ENCODE results near the gene IFNGR2.

Gene IFNGR2

DNA sequence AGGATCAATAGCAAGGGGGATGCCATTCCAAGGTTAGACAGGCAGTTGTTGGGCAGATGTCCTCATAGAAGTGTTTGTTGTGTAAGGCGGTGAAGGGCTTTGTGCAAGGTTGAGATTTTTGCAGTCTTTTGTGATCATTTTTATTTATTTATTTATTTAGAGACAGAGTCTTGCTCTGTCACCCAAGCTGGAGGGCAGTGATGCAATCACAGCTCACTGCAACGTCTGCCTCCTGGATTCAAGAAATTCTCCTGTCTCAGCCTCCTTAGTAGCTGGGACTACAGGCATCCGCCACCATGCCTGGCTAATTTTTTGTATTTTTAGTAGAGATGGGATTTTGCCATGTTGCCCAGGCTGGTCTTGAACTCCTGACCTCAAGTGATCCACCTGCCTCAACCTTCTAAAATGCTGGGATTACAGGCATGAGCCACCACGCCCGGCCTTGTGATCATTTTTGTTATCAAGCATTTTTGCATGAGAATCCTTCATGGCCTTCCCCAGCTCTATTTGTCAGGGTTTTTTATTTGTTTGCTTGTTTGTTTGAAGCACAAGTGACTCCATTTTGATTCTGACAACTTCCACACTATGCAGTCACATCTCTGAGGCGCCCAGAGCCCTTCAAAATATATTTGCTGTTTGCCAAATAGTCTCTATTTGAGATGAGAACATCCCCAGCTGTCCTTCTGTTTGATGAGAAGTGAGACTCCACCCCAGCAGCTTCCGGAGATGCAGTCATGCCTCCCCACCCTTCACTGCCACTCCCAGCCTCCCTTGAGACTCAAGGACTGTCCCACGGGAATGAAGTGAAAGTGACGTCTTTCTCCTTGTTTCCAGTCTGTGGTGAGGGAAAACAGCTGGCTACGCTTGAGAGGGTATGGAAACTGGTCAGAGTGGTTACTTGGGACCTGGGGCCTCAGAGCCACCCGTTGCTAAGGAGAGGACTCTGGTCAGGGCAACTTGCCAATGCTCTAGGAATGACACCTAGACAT is 38.6 kb downstream of the IFNGR2 start:
- peaks cover 4% of the 10 kb centered on the region; the same call in 1 of the 2 replicates for H3K4me1 ChIP-seq (ENCODE audit: control insufficient read depth, insufficient read depth, low read length)
- no peaks in the 10 kb centered on the region for H3K9me3 ChIP-seq (ENCODE audit: control insufficient read depth, insufficient read depth, low read depth, low read length)
- POLR2A ChIA-PET, result interaction anchor here (0.7 to 3.0 kb wide), 4 partner anchors 38 to 242 kb away, joined by 3 to 11 read pairs (median 5); partner anchors contain the start of genes IFNAR1 and TMEM50B
- H3K27ac ChIP-seq (ENCODE audit: extremely low read depth, low read depth, low read length), result no peak overlapping the region
- no peak overlapping the region for H3K4me3 ChIP-seq (ENCODE audit: low read depth, low read length)
- CTCF ChIA-PET, result interaction anchor here (0.5 to 2.0 kb wide), 13 partner anchors 14 to 502 kb away, joined by 3 to 14 read pairs (median 3); partner anchors contain the start of genes IFNAR1 and TMEM50B
- H3K36me3 ChIP-seq (ENCODE audit: control insufficient read depth in 2 of 2, insufficient read depth in 1 of 2, low read length in 2 of 2), result peaks cover 16 to 18% of the 10 kb centered on the region in 2 experiments
- TF ChIP-seq, protein P1, sequence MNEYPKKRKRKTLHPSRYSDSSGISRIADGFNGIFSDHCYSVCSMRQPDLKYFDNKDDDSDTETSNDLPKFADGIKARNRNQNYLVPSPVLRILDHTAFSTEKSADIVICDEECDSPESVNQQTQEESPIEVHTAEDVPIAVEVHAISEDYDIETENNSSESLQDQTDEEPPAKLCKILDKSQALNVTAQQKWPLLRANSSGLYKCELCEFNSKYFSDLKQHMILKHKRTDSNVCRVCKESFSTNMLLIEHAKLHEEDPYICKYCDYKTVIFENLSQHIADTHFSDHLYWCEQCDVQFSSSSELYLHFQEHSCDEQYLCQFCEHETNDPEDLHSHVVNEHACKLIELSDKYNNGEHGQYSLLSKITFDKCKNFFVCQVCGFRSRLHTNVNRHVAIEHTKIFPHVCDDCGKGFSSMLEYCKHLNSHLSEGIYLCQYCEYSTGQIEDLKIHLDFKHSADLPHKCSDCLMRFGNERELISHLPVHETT (tag by site-specific recombination; IDR thresholded peaks at IDR 0.05), result peak; percentile 70; the same call in 1 of the 2 replicates
- TF ChIP-seq, protein P2, sequence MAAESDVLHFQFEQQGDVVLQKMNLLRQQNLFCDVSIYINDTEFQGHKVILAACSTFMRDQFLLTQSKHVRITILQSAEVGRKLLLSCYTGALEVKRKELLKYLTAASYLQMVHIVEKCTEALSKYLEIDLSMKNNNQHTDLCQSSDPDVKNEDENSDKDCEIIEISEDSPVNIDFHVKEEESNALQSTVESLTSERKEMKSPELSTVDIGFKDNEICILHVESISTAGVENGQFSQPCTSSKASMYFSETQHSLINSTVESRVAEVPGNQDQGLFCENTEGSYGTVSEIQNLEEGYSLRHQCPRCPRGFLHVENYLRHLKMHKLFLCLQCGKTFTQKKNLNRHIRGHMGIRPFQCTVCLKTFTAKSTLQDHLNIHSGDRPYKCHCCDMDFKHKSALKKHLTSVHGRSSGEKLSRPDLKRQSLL (tag by site-specific recombination; IDR thresholded peaks at IDR 0.05), result peak; percentile 73; the same call in 1 of the 2 replicates
- TF ChIP-seq ZNF416 (tag by site-specific recombination; IDR thresholded peaks at IDR 0.05), result no peak
- TF ChIP-seq, protein P3, sequence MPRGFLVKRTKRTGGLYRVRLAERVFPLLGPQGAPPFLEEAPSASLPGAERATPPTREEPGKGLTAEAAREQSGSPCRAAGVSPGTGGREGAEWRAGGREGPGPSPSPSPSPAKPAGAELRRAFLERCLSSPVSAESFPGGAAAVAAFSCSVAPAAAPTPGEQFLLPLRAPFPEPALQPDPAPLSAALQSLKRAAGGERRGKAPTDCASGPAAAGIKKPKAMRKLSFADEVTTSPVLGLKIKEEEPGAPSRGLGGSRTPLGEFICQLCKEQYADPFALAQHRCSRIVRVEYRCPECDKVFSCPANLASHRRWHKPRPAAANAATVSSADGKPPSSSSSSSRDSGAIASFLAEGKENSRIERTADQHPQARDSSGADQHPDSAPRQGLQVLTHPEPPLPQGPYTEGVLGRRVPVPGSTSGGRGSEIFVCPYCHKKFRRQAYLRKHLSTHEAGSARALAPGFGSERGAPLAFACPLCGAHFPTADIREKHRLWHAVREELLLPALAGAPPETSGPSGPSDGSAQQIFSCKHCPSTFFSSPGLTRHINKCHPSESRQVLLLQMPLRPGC (tag by site-specific recombination; IDR thresholded peaks at IDR 0.05), result peak; percentile 65
- TF ChIP-seq, protein P4, sequence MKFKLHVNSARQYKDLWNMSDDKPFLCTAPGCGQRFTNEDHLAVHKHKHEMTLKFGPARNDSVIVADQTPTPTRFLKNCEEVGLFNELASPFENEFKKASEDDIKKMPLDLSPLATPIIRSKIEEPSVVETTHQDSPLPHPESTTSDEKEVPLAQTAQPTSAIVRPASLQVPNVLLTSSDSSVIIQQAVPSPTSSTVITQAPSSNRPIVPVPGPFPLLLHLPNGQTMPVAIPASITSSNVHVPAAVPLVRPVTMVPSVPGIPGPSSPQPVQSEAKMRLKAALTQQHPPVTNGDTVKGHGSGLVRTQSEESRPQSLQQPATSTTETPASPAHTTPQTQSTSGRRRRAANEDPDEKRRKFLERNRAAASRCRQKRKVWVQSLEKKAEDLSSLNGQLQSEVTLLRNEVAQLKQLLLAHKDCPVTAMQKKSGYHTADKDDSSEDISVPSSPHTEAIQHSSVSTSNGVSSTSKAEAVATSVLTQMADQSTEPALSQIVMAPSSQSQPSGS (tag by site-specific recombination; IDR thresholded peaks at IDR 0.05; ENCODE audit: low read depth), result peak; percentile 77; the same call in 1 of the 2 replicates
- no peak for TF ChIP-seq ZNF391 (tag by site-specific recombination; IDR thresholded peaks at IDR 0.05; ENCODE audit: borderline replicate concordance, low read depth)
- peak; percentile 90 for TF ChIP-seq ZEB2 (tag by site-specific recombination; IDR thresholded peaks at IDR 0.05)
- peak; percentile 45; the same call in 1 of the 2 replicates for TF ChIP-seq ZNF394 (tag by site-specific recombination; IDR thresholded peaks at IDR 0.05; ENCODE audit: borderline replicate concordance)
- peak; percentile 92 for TF ChIP-seq ZNF184 (tag by site-specific recombination; IDR thresholded peaks at IDR 0.05)
- TF ChIP-seq, protein P5, sequence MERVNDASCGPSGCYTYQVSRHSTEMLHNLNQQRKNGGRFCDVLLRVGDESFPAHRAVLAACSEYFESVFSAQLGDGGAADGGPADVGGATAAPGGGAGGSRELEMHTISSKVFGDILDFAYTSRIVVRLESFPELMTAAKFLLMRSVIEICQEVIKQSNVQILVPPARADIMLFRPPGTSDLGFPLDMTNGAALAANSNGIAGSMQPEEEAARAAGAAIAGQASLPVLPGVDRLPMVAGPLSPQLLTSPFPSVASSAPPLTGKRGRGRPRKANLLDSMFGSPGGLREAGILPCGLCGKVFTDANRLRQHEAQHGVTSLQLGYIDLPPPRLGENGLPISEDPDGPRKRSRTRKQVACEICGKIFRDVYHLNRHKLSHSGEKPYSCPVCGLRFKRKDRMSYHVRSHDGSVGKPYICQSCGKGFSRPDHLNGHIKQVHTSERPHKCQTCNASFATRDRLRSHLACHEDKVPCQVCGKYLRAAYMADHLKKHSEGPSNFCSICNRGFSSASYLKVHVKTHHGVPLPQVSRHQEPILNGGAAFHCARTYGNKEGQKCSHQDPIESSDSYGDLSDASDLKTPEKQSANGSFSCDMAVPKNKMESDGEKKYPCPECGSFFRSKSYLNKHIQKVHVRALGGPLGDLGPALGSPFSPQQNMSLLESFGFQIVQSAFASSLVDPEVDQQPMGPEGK (tag by site-specific recombination; IDR thresholded peaks at IDR 0.05), result peak; percentile 94
- peak; percentile 61 for TF ChIP-seq KLF8 (tag by site-specific recombination; IDR thresholded peaks at IDR 0.05)
- TF ChIP-seq, protein P6, sequence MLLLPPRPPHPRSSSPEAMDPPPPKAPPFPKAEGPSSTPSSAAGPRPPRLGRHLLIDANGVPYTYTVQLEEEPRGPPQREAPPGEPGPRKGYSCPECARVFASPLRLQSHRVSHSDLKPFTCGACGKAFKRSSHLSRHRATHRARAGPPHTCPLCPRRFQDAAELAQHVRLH (tag by site-specific recombination; IDR thresholded peaks at IDR 0.05), result no peak
- peak; percentile 30; the same call in 1 of the 2 replicates for TF ChIP-seq KLF9 (tag by site-specific recombination; IDR thresholded peaks at IDR 0.05; ENCODE audit: low read depth)
- TF ChIP-seq ZNF707 (tag by site-specific recombination; IDR thresholded peaks at IDR 0.05), result no peak
- TF ChIP-seq KLF7 (tag by site-specific recombination; IDR thresholded peaks at IDR 0.05; ENCODE audit: borderline replicate concordance), result 0 out of 2 replicates have a peak, but pooled peaks have one; percentile 83
- TF ChIP-seq, protein P7, sequence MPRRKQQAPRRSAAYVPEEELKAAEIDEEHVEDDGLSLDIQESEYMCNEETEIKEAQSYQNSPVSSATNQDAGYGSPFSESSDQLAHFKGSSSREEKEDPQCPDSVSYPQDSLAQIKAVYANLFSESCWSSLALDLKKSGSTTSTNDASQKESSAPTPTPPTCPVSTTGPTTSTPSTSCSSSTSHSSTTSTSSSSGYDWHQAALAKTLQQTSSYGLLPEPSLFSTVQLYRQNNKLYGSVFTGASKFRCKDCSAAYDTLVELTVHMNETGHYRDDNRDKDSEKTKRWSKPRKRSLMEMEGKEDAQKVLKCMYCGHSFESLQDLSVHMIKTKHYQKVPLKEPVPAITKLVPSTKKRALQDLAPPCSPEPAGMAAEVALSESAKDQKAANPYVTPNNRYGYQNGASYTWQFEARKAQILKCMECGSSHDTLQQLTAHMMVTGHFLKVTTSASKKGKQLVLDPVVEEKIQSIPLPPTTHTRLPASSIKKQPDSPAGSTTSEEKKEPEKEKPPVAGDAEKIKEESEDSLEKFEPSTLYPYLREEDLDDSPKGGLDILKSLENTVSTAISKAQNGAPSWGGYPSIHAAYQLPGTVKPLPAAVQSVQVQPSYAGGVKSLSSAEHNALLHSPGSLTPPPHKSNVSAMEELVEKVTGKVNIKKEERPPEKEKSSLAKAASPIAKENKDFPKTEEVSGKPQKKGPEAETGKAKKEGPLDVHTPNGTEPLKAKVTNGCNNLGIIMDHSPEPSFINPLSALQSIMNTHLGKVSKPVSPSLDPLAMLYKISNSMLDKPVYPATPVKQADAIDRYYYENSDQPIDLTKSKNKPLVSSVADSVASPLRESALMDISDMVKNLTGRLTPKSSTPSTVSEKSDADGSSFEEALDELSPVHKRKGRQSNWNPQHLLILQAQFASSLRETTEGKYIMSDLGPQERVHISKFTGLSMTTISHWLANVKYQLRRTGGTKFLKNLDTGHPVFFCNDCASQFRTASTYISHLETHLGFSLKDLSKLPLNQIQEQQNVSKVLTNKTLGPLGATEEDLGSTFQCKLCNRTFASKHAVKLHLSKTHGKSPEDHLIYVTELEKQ (tag by site-specific recombination; IDR thresholded peaks at IDR 0.05; ENCODE audit: borderline replicate concordance), result peak; percentile 87; the same call in 1 of the 2 replicates
- TF ChIP-seq ZSCAN23 (tag by site-specific recombination; IDR thresholded peaks at IDR 0.05), result peak; percentile 75; the same call in 1 of the 2 replicates
- peak; percentile 44; the same call in 1 of the 2 replicates for TF ChIP-seq ZNF660 (tag by site-specific recombination; IDR thresholded peaks at IDR 0.05)
- 0 out of 2 replicates have a peak, but pooled peaks have one; percentile 32 for TF ChIP-seq ZNF324 (tag by site-specific recombination; IDR thresholded peaks at IDR 0.05)
- no peak for TF ChIP-seq ZNF544 (tag by site-specific recombination; IDR thresholded peaks at IDR 0.05)
- peak; percentile 78 for TF ChIP-seq KLF10 (tag by site-specific recombination; IDR thresholded peaks at IDR 0.05)
- TF ChIP-seq KLF1 (tag by site-specific recombination; IDR thresholded peaks at IDR 0.05), result peak; percentile 98
- no peak for TF ChIP-seq ZNF654 (tag by site-specific recombination; IDR thresholded peaks at IDR 0.05; ENCODE audit: low read depth)
